Ishikawa (cell line): Measurements from ENCODE around the gene PRR18.

Source experiments
- CEBPB ChIP-seq: IDR thresholded peaks from 2 replicates; pipeline ENCODE4 v1.6.1; 2012
- CREB1 ChIP-seq: IDR thresholded peaks from 2 replicates; pipeline ENCODE4 v1.6.1; 2012; ENCODE audit warnings: low read depth
- EGR1 ChIP-seq: IDR thresholded peaks from 2 replicates; pipeline ENCODE4 v1.6.1; 2012
- EP300 ChIP-seq: IDR thresholded peaks from 2 replicates; pipeline ENCODE4 v1.6.1; 2012; ENCODE audit warnings: borderline replicate concordance
- REST ChIP-seq: IDR thresholded peaks from 2 replicates; pipeline ENCODE4 v1.6.1; 2012; ENCODE audit warnings: low read depth, mild to moderate bottlenecking
- TAF1 ChIP-seq: IDR thresholded peaks from 2 replicates; pipeline ENCODE4 v1.6.1; 2012; ENCODE audit warnings: low read depth, mild to moderate bottlenecking
- TCF12 ChIP-seq: IDR thresholded peaks from 2 replicates; pipeline ENCODE4 v1.6.1; 2012; ENCODE audit warnings: low read depth
- TEAD4 ChIP-seq: IDR thresholded peaks from 2 replicates; pipeline ENCODE4 v1.6.1; 2012

GRCh38 chr6:166297606-166298005 is 10.6 kb downstream of the PRR18 start:
- TF ChIP-seq CREB1 (no peak), EGR1 (no peak), TAF1 (no peak), CEBPB (no peak), TCF12 (no peak), EP300 (no peak), TEAD4 (no peak), REST (no peak)
